ENCODE results near the gene ENTPD3.

The ENTPD3 gene

GRCh38 chr3:40463579-40463978 is 76.6 kb downstream of the ENTPD3 start:
- no peak overlapping the region for H3K27ac ChIP-seq
- no peak for TF ChIP-seq CTCF (conservative IDR thresholded peaks at IDR 0.05)
- TF ChIP-seq ZFX (IDR thresholded peaks at IDR 0.05): no peak

GRCh38 chr3:40464339-40465110 is 77.5 kb downstream of the ENTPD3 start:
- TF ChIP-seq CTCF (conservative IDR thresholded peaks at IDR 0.05) (no peak), ZFX (IDR thresholded peaks at IDR 0.05) (no peak)
- no peak overlapping the region for H3K27ac ChIP-seq

GRCh38 chr3:40465111-40465407 is 78.1 kb downstream of the ENTPD3 start:
- no peak overlapping the region for H3K27ac ChIP-seq
- TF ChIP-seq CTCF (conservative IDR thresholded peaks at IDR 0.05): no peak
- TF ChIP-seq ZFX (IDR thresholded peaks at IDR 0.05): no peak

- H3K27ac ChIP-seq: no peak overlapping the region
- TF ChIP-seq ZFX (IDR thresholded peaks at IDR 0.05): no peak
- TF ChIP-seq CTCF (conservative IDR thresholded peaks at IDR 0.05): no peak
Measured at GRCh38 chr3:40465456-40465855, 78.5 kb downstream of the ENTPD3 start.

- TF ChIP-seq ZFX (IDR thresholded peaks at IDR 0.05): no peak
- H3K27ac ChIP-seq: peak overlapping the region; percentile 51
Measured at GRCh38 chr3:40468018-40468417, 81.0 kb downstream of the ENTPD3 start.

- no peak overlapping the region for H3K27ac ChIP-seq
- TF ChIP-seq ZFX (IDR thresholded peaks at IDR 0.05) (no peak), CTCF (conservative IDR thresholded peaks at IDR 0.05) (no peak)
Measured at GRCh38 chr3:40470701-40471100, 83.7 kb downstream of the ENTPD3 start.

GRCh38 chr3:40476478-40477470 is 89.8 kb downstream of the ENTPD3 start, which contains the start of gene ZNF619:
TSS of gene ZNF619 (plus strand) at chr3:40477122. CDS start at chr3:40477980, 858 bp downstream.
- TF ChIP-seq CTCF (conservative IDR thresholded peaks at IDR 0.05) (no peak), ZFX (IDR thresholded peaks at IDR 0.05) (no peak)
- H3K27ac ChIP-seq: no peak within 1 kb of the TSS
